Activated naive CD4-positive, alpha-beta T cell treated with anti-CD3 and anti-CD28 coated beads for 36 hours (primary cell): ENCODE data around the gene TRIM69. TPM values are rescaled to one million over a fixed set of nuclear protein-coding genes. Genes with fewer than 3 reads are reported as not detected.
"Not testable (repeated sequence)": the region's sequence is repeated elsewhere in the genome, so short reads cannot be mapped to it uniquely, and the experiment has no call there.

ENCODE experiments used
- CTCF ChIA-PET: fragments of 350-600 bp; sonication (Branson Sonifier 250); formaldehyde crosslinking; loops from one replicate; lab custom pipeline; 2021; ENCODE audit warnings: antibody characterized with exemption; lab: Charles Lee
- DNase-seq: peaks from one replicate; pipeline ENCODE4 v3.0.0-alpha.2; 2020
- H3K27ac Mint-ChIP-seq: one replicate; pipeline ENCODE4 v1.8.0; 2021; ENCODE audit warnings: mild to moderate bottlenecking, mixed read lengths
- H3K27me3 Mint-ChIP-seq: one replicate; pipeline ENCODE4 v1.8.0; 2021; ENCODE audit warnings: low read depth, mixed read lengths
- H3K36me3 Mint-ChIP-seq: one replicate; pipeline ENCODE4 v1.8.0; 2021; ENCODE audit warnings: low read depth, mixed read lengths
- H3K4me1 Mint-ChIP-seq: one replicate; pipeline ENCODE4 v1.8.0; 2021; ENCODE audit warnings: low read depth, mixed read lengths
- H3K4me3 Mint-ChIP-seq: one replicate; pipeline ENCODE4 v1.8.0; 2021; ENCODE audit warnings: mild to moderate bottlenecking, moderate library complexity, mixed read lengths
- H3K9me3 Mint-ChIP-seq: one replicate; pipeline ENCODE4 v1.8.0; 2021; ENCODE audit warnings: mixed read lengths
- intact Hi-C: fragments of 100-400 bp; cut with micrococcal nuclease; formaldehyde crosslinking; loops from one replicate; pipeline ENCODE4 v1.15.1; 2023
- total RNA-seq, 2 experiments: library from RNA; stranded (reverse); gene quantifications; one replicate each; pipeline ENCODE4 v1.2.3, GENCODE V29; 2021

TRIM69 gene
- total RNA-seq, 2 experiments from 2014 or later = 40.3 to 42.5 TPM

GRCh38 chr15:44753345-44753744 lies 17.0 kb downstream of the TRIM69 start:
- Mint-ChIP-seq H3K4me1 (peaks cover 27% of the 10 kb centered on the region), H3K36me3 (peaks cover 14% of the 10 kb centered on the region), H3K27ac (no peak overlapping the region), H3K27me3 (no peaks in the 10 kb centered on the region), H3K4me3 (no peak overlapping the region), H3K9me3 (peaks cover 3% of the 10 kb centered on the region)
- intact Hi-C loops = no loop called here
- CTCF ChIA-PET = interaction anchor here (0.6 to 1.2 kb wide), 3 partner anchors 178 to 857 kb away, joined by 3 to 4 read pairs (median 4); no protein-coding TSS in a partner anchor
- DNase-seq = no peak

GRCh38 chr15:44763187-44763586 lies 26.9 kb downstream of the TRIM69 start:
- Mint-ChIP-seq H3K27ac (no peak overlapping the region), H3K4me1 (no peaks in the 10 kb centered on the region), H3K36me3 (peaks cover 11% of the 10 kb centered on the region), H3K4me3 (no peak overlapping the region), H3K9me3 (no peaks in the 10 kb centered on the region), H3K27me3 (peaks cover 4% of the 10 kb centered on the region)
- DNase-seq = no peak
- CTCF ChIA-PET = no interaction called here
- intact Hi-C loops = no loop called here

- CTCF ChIA-PET = interaction anchor here (1.6 kb wide), 1 partner anchor 25 kb away, joined by 5 read pairs; no protein-coding TSS in a partner anchor
- Mint-ChIP-seq H3K4me1 (no peaks in the 10 kb centered on the region), H3K9me3 (no peaks in the 10 kb centered on the region)
Observed at GRCh38 chr15:44763848-44764247, 27.5 kb downstream of the TRIM69 start.

GRCh38 chr15:44765036-44765435 lies 28.7 kb downstream of the TRIM69 start:
- intact Hi-C loops = no loop called here
- H3K36me3 Mint-ChIP-seq = peaks cover 18% of the 10 kb centered on the region
- CTCF ChIA-PET = interaction anchor here (1.6 kb wide), 1 partner anchor 26 kb away, joined by 5 read pairs; no protein-coding TSS in a partner anchor

More at GRCh38 chr15:44763848-44764247, 27.5 kb downstream of the TRIM69 start:
- DNase-seq = no peak
- no peak overlapping the region for H3K27ac Mint-ChIP-seq
- H3K36me3 Mint-ChIP-seq = peaks cover 14% of the 10 kb centered on the region
- peaks cover 4% of the 10 kb centered on the region for H3K27me3 Mint-ChIP-seq
- H3K4me3 Mint-ChIP-seq = no peak overlapping the region
- intact Hi-C loops = no loop called here

GRCh38 chr15:44769521-44769920 lies 33.2 kb downstream of the TRIM69 start:
- intact Hi-C loops = no loop called here
- H3K36me3 Mint-ChIP-seq = peaks cover 31% of the 10 kb centered on the region
- H3K27me3 Mint-ChIP-seq = no peaks in the 10 kb centered on the region
- H3K4me3 Mint-ChIP-seq = no peak overlapping the region
- DNase-seq = no peak
- peaks cover 5% of the 10 kb centered on the region for H3K4me1 Mint-ChIP-seq
- CTCF ChIA-PET = interaction anchor here (0.5 kb wide), 1 partner anchor 223 kb away, joined by 3 read pairs; no protein-coding TSS in a partner anchor
- no peak overlapping the region for H3K27ac Mint-ChIP-seq
- peaks cover 30% of the 10 kb centered on the region for H3K9me3 Mint-ChIP-seq

More at GRCh38 chr15:44765036-44765435, 28.7 kb downstream of the TRIM69 start:
- DNase-seq = no peak
- Mint-ChIP-seq H3K9me3 (peaks cover 3% of the 10 kb centered on the region), H3K4me1 (no peaks in the 10 kb centered on the region), H3K27ac (no peak overlapping the region), H3K27me3 (peaks cover 4% of the 10 kb centered on the region), H3K4me3 (no peak overlapping the region)

- H3K4me3 Mint-ChIP-seq, intact Hi-C loops, CTCF ChIA-PET, H3K27me3 Mint-ChIP-seq, H3K4me1 Mint-ChIP-seq, H3K27ac Mint-ChIP-seq, DNase-seq: not testable (repeated sequence)
- H3K9me3 Mint-ChIP-seq = peaks cover 30% of the 10 kb centered on the region
- peaks cover 27% of the 10 kb centered on the region for H3K36me3 Mint-ChIP-seq
Observed at GRCh38 chr15:44770715-44771114, 34.4 kb downstream of the TRIM69 start.

GRCh38 chr15:44775953-44776352 lies 39.6 kb downstream of the TRIM69 start:
- CTCF ChIA-PET = no interaction called here
- Mint-ChIP-seq H3K9me3 (peaks cover 17% of the 10 kb centered on the region), H3K27me3 (no peaks in the 10 kb centered on the region)

GRCh38 chr15:44779761-44780160 lies 43.4 kb downstream of the TRIM69 start:
- no peaks in the 10 kb centered on the region for H3K36me3 Mint-ChIP-seq
- intact Hi-C loops = no loop called here
- no peak overlapping the region for H3K4me3 Mint-ChIP-seq
- peaks cover 18% of the 10 kb centered on the region for H3K4me1 Mint-ChIP-seq
- no peaks in the 10 kb centered on the region for H3K27me3 Mint-ChIP-seq
- CTCF ChIA-PET = interaction anchor here (1.3 kb wide), 1 partner anchor 42 kb away, joined by 3 read pairs; no protein-coding TSS in a partner anchor
- H3K27ac Mint-ChIP-seq = no peak overlapping the region
- no peaks in the 10 kb centered on the region for H3K9me3 Mint-ChIP-seq
- DNase-seq = no peak

More at GRCh38 chr15:44775953-44776352, 39.6 kb downstream of the TRIM69 start:
- intact Hi-C loops = no loop called here
- H3K27ac Mint-ChIP-seq = no peak overlapping the region
- H3K36me3 Mint-ChIP-seq = peaks cover 11% of the 10 kb centered on the region
- no peak for DNase-seq
- H3K4me1 Mint-ChIP-seq = peaks cover 7% of the 10 kb centered on the region
- H3K4me3 Mint-ChIP-seq = no peak overlapping the region

- no peak overlapping the region for H3K4me3 Mint-ChIP-seq
- H3K27me3 Mint-ChIP-seq = no peaks in the 10 kb centered on the region
- no peak overlapping the region for H3K27ac Mint-ChIP-seq
- H3K4me1 Mint-ChIP-seq = peaks cover 18% of the 10 kb centered on the region
- H3K9me3 Mint-ChIP-seq = no peaks in the 10 kb centered on the region
- CTCF ChIA-PET = interaction anchor here (1.0 to 1.3 kb wide), 2 partner anchors 43 to 196 kb away, joined by 3 to 4 read pairs; no protein-coding TSS in a partner anchor
- DNase-seq = no peak
- H3K36me3 Mint-ChIP-seq = no peaks in the 10 kb centered on the region
- intact Hi-C loops = no loop called here
Observed at GRCh38 chr15:44780608-44781007, 44.3 kb downstream of the TRIM69 start.

GRCh38 chr15:44781128-44781810 lies 44.9 kb downstream of the TRIM69 start:
- DNase-seq = no peak
- Mint-ChIP-seq H3K27me3 (no peaks in the 10 kb centered on the region), H3K4me1 (peaks cover 24% of the 10 kb centered on the region), H3K27ac (no peak overlapping the region), H3K9me3 (no peaks in the 10 kb centered on the region), H3K36me3 (no peaks in the 10 kb centered on the region), H3K4me3 (no peak overlapping the region)
- CTCF ChIA-PET = interaction anchor here (0.6 to 1.3 kb wide), 4 partner anchors 44 to 197 kb away, joined by 3 to 5 read pairs (median 4); no protein-coding TSS in a partner anchor
- intact Hi-C loops = no loop called here

GRCh38 chr15:44782516-44782915 lies 46.2 kb downstream of the TRIM69 start:
- H3K27ac Mint-ChIP-seq = no peak overlapping the region
- H3K9me3 Mint-ChIP-seq = no peaks in the 10 kb centered on the region
- no peaks in the 10 kb centered on the region for H3K27me3 Mint-ChIP-seq
- no peaks in the 10 kb centered on the region for H3K36me3 Mint-ChIP-seq
- CTCF ChIA-PET = interaction anchor here (1.3 kb wide), 1 partner anchor 44 kb away, joined by 4 read pairs; no protein-coding TSS in a partner anchor
- H3K4me1 Mint-ChIP-seq = peaks cover 27% of the 10 kb centered on the region
- DNase-seq = no peak
- H3K4me3 Mint-ChIP-seq = no peak overlapping the region
- intact Hi-C loops = no loop called here

GRCh38 chr15:44784918-44785274 lies 48.6 kb downstream of the TRIM69 start:
- H3K36me3 Mint-ChIP-seq, DNase-seq, H3K9me3 Mint-ChIP-seq, H3K27me3 Mint-ChIP-seq, intact Hi-C loops: not testable (repeated sequence)
- peak overlapping the region; percentile 75 for H3K4me3 Mint-ChIP-seq
- H3K27ac Mint-ChIP-seq = peak overlapping the region; percentile 87
- H3K4me1 Mint-ChIP-seq = peaks cover 45% of the 10 kb centered on the region
- CTCF ChIA-PET = interaction anchor here (1.0 kb wide), 1 partner anchor 193 kb away, joined by 4 read pairs; no protein-coding TSS in a partner anchor
